Gastroesophageal sphincter (tissue), 3 donors: ENCODE results near the gene PRADC1.

Experiments used
- CTCF ChIP-seq, 4 experiments: fragments of 200-600 bp in 2 of 4; fragments of 450-650 bp in 2 of 4; sonication (generic) in 1 of 4; IDR thresholded peaks; one replicate each; pipeline ENCODE4 v1.5.1; 2017 to 2019; ENCODE audit warnings: antibody characterized with exemption in 4 of 4, mild to moderate bottlenecking in 2 of 4, moderate library complexity in 2 of 4
- POLR2A ChIP-seq, 2 donors: fragments of 450-650 bp; IDR thresholded peaks; one replicate each; pipeline ENCODE4 v1.6.1; 2017; ENCODE audit warnings: antibody characterized with exemption in 2 of 2, mild to moderate bottlenecking in 2 of 2, moderate library complexity in 1 of 2

GRCh38 chr2:73269686-73270465 is 36.8 kb upstream of the PRADC1 start:
- no peak for TF ChIP-seq CTCF (IDR thresholded peaks at IDR 0.05)
- TF ChIP-seq POLR2A (IDR thresholded peaks at IDR 0.05): no peak
